ENCODE results near the gene CLEC4C.

The CLEC4C gene

DNA sequence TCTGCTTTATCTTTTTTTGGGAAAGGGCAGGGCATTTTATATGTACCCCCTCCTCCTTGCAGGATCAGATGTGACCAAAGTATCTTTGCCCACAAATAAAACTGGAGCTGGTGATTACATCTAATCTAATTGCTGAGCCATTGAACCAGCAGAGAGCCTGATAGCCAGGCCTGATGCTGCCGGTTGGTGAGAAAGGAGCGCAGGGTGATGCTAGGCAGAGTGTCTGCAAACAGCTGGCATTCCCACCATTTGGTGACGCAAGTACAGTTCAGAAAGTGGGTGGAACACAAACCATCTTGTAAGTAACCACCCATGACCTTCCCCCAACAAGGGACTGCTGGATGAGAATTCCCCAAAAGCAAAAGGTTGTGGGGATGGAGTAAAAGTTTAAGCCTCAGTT, 23.2 kb downstream of the CLEC4C start:
- no peak for DNase-seq (ENCODE audit: low read depth in 2 of 2)

DNA sequence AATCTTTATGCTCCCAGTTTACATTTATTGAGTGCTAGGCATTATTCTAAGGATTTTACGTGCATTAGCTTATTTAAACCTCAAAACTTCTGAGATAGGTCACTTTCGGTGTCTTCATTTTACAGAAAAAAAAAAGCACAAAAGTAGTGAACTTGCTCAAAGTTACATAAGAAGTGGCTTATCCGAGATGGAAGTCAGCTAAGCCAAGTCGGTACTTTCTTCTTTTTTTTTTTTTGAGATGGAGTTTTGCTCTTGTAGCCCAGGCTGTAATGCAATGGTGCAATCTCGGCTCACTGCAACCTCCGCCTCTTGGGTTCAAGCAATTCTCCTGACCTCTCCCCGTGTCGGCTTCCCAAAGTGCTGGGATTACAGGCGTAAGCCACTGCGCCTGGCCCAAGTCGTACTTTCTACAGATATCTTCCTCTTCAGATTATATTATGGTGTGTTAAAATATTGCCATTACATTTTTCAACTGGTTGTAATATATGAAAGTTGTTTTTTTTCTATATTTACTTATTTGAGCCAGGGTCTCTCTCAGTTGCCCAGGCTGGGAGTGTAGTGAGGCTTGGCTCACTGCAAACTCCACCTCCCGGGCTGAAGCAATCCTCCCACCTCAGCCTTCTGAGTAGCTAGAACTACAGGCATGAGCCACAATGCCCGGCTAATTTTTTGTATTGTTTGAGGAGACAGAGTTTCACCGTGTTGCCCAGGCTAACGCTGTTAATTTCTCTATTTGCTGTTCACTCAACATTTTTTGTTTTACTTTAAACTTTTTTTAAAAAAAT, 27.0 kb downstream of the CLEC4C start:
- DNase-seq (ENCODE audit: low read depth in 2 of 2): no peak

DNA sequence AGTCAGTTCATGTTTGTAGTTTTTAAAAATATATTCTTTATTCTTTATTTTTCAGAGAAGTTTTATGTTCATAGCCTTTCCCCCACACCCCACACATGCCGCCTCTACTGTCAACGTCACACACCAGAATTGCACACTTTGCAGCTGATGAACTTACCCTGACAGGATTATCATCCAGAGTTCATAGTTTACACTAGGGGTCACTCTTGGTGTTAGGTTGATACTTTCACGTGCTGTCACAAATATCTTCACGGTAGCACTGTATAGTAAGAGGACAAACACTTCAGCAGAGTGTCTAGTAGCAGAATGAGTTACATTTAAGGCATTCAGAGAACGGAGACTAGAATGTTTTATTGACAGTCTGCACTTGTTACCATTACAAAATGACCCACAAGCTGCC, 30.8 kb downstream of the CLEC4C start:
- no peak for DNase-seq (ENCODE audit: low read depth in 2 of 2)

DNA sequence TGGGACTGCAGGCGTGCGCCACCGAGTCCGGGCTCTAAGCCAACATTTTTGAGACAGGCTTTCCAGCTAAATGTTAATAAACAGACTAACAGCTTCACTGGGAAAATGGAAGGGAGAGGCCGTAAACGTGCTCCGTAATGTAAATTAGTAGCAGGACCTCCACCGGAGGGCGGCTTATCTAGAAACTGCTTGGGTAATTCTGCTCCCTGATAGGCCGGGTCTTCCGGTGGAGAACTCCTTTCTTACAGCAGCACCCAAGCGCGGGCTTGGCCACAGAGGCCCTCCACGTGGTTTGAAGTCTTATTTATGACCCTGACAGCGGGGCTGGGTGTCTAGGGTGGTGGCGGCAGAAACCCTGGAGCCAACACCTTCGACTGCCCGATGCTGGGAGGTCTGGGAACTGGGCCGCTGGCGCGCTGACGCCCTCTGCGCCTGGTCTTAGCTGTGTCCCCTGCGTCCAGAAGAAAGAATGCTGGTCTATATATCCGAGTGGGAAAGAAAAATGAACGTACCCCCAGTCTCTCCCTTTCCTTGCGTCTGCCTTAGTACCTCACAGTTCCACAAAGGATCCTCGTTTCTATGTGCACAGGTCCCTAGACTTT, 34.2 kb downstream of the CLEC4C start:
- DNase-seq (ENCODE audit: low read depth in 2 of 2): no peak

DNA sequence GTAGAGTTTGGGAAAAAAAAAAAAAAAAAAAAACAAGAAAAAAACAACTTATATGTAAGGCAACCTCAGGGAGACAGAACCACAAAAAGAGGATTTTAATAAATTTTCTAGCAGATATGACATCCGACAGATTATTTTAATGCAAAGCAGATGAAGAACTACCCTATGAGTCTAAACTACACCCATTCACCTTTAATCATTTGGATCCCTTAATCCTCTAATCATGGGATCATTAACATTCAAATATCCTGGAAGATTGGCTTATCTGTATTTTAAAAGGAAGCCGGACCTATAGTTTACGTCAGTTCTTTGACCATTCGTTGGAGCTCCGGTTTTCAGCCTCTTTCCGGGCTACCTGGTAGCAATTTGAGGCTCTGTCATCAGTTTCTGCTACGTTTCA, 36.0 kb downstream of the CLEC4C start, which contains the start of gene DPPA3:
TSS of gene DPPA3 (plus strand) at position 301 of the 400 bp plus-strand sequence. CDS start 138 bp downstream, outside the sequence.
- no peak for DNase-seq (ENCODE audit: low read depth in 2 of 2)

DNA sequence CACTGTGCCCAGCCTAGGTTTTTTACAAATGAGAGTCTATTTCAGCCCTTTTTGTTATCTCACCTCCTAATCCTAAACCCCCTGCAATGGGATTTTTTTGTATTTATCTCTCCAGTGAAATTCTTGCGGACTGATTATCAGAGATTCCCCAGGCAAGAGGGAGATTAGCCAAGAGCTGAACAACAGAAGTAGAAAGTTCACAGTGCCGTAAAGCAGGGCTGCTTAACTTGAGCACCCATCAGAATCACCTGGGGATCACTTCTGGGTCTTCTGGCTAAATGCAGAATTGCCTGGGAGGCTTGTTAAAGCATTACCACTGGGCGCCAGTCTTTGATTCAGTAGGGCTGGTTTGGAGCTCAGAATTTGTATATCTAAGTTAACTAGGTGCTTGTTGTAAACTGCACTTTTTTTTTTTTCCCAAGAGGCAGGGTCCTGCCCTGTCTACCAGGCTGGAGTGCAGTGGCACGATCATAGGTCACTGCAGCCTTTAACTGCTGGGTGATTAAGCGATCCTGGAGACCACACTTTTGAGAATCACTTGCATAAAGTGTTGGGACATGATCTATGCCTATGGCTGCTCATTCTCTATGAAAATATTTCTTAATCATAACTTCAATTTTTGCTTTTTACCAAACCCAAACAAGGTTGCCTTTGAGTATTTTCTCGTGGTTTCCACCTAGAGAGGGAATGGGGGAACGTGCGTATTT, 37.1 kb downstream of the CLEC4C start:
- DNase-seq (ENCODE audit: low read depth in 2 of 2): no peak

DNA sequence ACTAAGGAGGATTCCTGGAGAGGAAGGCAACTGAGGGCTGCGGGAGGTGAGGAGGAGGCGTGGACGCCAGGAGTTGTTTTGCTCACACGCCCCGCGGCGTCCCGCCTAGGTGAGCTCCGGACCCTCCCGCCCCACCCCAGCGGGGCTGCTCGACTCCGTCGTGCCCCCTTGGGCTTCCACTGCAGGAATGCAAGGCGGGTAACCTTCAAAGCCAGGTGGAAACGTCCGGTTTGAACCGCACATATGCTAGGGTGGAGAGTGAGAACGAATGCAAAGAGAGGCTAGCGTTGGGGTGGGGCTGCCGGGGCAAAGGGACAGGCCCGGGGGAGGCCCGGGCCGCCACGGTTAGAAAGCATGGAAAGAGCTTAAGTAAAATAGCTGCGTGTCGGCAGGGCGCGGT, 41.3 kb downstream of the CLEC4C start:
- no peak for DNase-seq (ENCODE audit: low read depth in 2 of 2)

DNA sequence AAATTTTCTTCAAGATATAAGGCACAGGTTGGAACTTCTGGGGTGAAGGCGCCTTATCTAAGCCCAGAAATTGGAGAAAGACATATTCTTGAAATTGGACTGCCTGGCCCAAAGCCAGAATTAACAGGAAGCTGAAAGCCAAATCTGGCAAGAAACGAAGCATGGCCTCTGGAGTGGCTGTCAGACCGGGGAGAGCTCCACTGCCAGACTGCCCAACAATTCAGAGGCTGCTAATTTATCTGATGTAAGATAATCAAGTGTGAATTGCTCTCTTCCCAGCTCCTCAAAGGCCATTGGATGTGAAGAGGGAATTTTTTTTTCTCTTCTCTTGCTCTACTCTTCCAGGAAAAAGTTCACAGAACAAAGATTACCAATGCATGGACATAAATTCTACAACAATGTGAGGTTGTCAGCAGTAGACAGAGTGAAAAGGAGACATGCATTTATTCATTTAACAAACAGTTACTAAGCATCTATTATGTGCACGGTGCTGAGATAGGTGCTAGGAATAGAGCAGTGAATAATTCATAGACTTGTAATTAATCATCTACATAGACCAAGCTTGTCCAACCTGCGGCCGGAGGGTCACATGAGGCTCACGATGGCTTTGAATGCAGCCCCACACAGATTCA, 51.5 kb downstream of the CLEC4C start, which contains the start of gene GDF3:
TSS of gene GDF3 (minus strand) at position 210 of the 632 bp plus-strand sequence. CDS start at position 163, 47 bp downstream.
- no peak for DNase-seq (ENCODE audit: low read depth in 2 of 2)

DNA sequence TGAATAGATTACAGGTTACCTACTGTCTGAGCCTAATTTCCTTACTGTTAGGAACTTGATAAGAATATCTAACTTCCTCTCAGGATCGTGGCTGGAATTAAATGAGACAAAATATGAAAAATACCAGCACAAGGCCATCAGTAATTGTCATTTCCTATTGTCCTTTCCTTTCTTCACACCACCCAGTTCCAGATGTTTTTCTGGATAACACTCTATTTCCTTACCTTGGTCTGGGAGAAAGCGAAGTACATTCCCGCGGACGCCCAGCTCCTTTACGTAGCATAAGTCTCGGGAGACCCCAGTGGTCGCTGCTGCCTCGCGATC, 52.0 kb downstream of the CLEC4C start:
- DNase-seq (ENCODE audit: low read depth in 2 of 2): no peak

DNA sequence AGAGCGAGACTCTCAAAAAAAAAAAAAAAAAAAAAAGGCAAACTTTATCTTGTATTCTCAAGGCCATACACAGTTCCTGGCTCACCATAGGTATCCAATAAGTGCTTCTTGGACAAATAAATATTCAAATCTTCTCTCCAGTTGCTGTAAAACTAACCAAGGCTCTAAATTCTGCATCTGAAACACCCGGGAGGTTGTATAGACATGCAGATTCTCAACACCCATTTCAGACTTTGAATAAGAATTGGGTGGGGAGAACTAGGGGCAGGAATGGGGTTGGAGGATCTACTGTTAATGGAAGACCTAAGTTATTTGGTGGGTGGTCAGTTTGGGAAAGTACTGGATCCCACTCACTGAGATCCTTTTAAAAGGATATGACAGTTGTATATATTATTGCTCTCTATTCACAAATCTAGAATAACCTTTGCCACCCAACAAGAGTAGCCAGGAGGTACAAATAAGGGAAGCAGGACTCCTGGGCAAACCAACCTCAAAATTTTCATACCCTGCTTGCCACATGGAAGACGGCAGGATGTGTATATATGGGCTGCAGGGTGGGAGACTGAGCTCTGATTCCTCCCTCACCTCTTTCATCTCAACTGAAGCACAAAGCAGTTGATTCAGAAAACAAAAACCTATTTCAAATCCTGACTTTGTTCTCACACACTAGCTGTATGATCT, 52.5 kb downstream of the CLEC4C start:
- DNase-seq (ENCODE audit: low read depth in 2 of 2): no peak

DNA sequence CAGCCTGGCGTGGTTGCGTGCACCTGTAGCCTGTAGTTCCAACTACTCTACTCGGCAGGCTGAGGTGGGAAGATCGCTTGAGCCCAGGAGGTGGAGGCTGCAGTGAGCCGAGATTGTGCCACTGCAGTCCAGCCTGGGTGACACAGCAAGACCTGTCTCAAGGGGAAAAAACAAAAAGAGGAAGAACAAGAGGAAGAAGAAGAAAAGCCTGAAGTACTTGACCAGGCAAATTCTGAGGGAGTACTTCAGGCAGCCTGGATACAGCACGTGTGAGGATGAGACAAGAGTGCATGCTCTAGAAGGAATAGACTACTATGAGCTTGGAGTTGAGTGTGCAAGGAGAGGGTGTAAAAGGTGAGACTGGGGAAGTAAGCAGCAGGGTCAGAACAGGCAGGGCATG, 53.4 kb downstream of the CLEC4C start:
- DNase-seq (ENCODE audit: low read depth in 2 of 2): no peak

DNA sequence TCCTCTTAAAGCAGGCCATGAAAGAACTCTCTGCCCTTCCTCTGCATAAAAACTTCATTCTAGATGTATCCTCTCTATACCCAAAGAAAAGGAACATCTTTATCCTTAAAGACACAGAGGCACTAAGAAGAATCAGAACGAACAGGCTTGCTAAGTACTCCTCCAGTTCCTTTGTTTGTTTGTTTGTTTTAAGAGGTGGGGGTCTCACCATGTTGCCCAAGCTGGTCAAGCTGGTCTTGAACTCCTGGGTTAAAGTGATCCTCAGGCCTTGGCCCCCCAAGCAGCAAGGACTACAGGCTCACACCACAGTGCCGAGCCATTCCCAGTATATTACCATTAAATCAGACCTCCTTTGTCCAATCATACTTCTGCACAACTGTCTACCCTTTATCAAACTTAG, 65.6 kb downstream of the CLEC4C start:
- no peak for DNase-seq (ENCODE audit: low read depth in 2 of 2)
